ENCODE measurements around the gene PPM1L.

PPM1L gene

GRCh38 chr3:160810362-160811236, 54.6 kb downstream of the PPM1L start:
- DNase-seq (ENCODE audit: low spot score), result no peak
- Histone ChIP-seq H3K4me3 (no peak overlapping the region), H3K27ac (peak overlapping the region; percentile 65 to 84)
- no peak for TF ChIP-seq CTCF (IDR thresholded peaks at IDR 0.05)

- H3K27ac ChIP-seq, result peak overlapping the region; percentile 65 to 84
- TF ChIP-seq CTCF (IDR thresholded peaks at IDR 0.05), result no peak
- H3K4me3 ChIP-seq, result no peak overlapping the region
- no peak for DNase-seq (ENCODE audit: low spot score)
Observed at GRCh38 chr3:160811237-160811548, 55.2 kb downstream of the PPM1L start.

- Histone ChIP-seq H3K4me3 (no peak overlapping the region), H3K27ac (no peak overlapping the region)
- no peak for TF ChIP-seq CTCF (IDR thresholded peaks at IDR 0.05)
- DNase-seq (ENCODE audit: low spot score), result no peak
Observed at GRCh38 chr3:160812304-160812703, 56.3 kb downstream of the PPM1L start.

GRCh38 chr3:160815280-160815679, 59.2 kb downstream of the PPM1L start:
- DNase-seq (ENCODE audit: low spot score), result no peak
- Histone ChIP-seq H3K27ac (no peak overlapping the region), H3K4me3 (no peak overlapping the region)
- TF ChIP-seq CTCF (IDR thresholded peaks at IDR 0.05), result no peak

GRCh38 chr3:160820022-160820421, 64.0 kb downstream of the PPM1L start:
- Histone ChIP-seq H3K4me3 (no peak overlapping the region), H3K27ac (no peak overlapping the region)
- no peak for DNase-seq (ENCODE audit: low spot score)
- no peak for TF ChIP-seq CTCF (IDR thresholded peaks at IDR 0.05)

GRCh38 chr3:160820430-160820829, 64.4 kb downstream of the PPM1L start:
- H3K27ac ChIP-seq, result no peak overlapping the region
- no peak for TF ChIP-seq CTCF (IDR thresholded peaks at IDR 0.05)
- no peak for DNase-seq (ENCODE audit: low spot score)
- no peak overlapping the region for H3K4me3 ChIP-seq

- no peak for DNase-seq (ENCODE audit: low spot score)
- Histone ChIP-seq H3K4me3 (no peak overlapping the region), H3K27ac (no peak overlapping the region)
- TF ChIP-seq CTCF (IDR thresholded peaks at IDR 0.05), result no peak
Observed at GRCh38 chr3:160822936-160823335, 66.9 kb downstream of the PPM1L start.
